Natural killer cell (primary cell): ENCODE data around the gene ARHGEF12. TPM values are rescaled to one million over a fixed set of nuclear protein-coding genes. Genes with fewer than 3 reads are reported as not detected.

Source experiments
- ATAC-seq, 3 donors: fragments of 150-1000 bp in 2 of 3; fragments of 200-7000 bp in 1 of 3; cut with Tn5 transposase; 1 replicate in 1 of 3; 2 replicates in 2 of 3; pipeline ENCODE4 v1.10.0; 2021; ENCODE audit warnings: mild to moderate bottlenecking in 2 of 3, moderate library complexity in 2 of 3
- DNase-seq, 2 donors: peaks; one replicate each; pipeline versions ENCODE4 v3.0.0 to v3.0.0-alpha.2; 2013 to 2021; ENCODE audit warnings: mixed read lengths in 1 of 2
- H3K27ac ChIP-seq: one replicate; pipeline ENCODE4 v1.5.1; 2013; ENCODE audit warnings: mild to moderate bottlenecking, low read length
- H3K27me3 ChIP-seq: one replicate; pipeline ENCODE4 v1.6.1; 2013; ENCODE audit warnings: low read length; ENCODE audit not compliant: control insufficient read depth, insufficient read depth
- H3K36me3 ChIP-seq: one replicate; pipeline ENCODE4 v1.6.1; 2013; ENCODE audit warnings: low read length; ENCODE audit not compliant: control insufficient read depth, insufficient read depth
- H3K4me1 ChIP-seq: one replicate; pipeline ENCODE4 v1.6.1; 2013; ENCODE audit warnings: low read length; ENCODE audit not compliant: control insufficient read depth, insufficient read depth
- H3K4me3 ChIP-seq: one replicate; pipeline ENCODE4 v1.5.1; 2013; ENCODE audit warnings: low read length
- H3K9me3 ChIP-seq: one replicate; pipeline ENCODE4 v1.6.1; 2013; ENCODE audit warnings: low read length; ENCODE audit not compliant: control insufficient read depth, insufficient read depth
- H3K27ac Mint-ChIP-seq, 2 donors: one replicate each; pipeline ENCODE4 v1.8.0; 2022; ENCODE audit warnings: mild to moderate bottlenecking in 2 of 2, mixed read lengths in 2 of 2, moderate library complexity in 1 of 2
- H3K27me3 Mint-ChIP-seq, 2 donors: one replicate each; pipeline ENCODE4 v1.8.0; 2022; ENCODE audit warnings: low read depth in 2 of 2, mixed read lengths in 2 of 2
- H3K36me3 Mint-ChIP-seq: one replicate; pipeline ENCODE4 v1.8.0; 2022; ENCODE audit warnings: mixed read lengths
- H3K4me1 Mint-ChIP-seq, 2 donors: one replicate each; pipeline ENCODE4 v1.8.0; 2022; ENCODE audit warnings: mixed read lengths in 2 of 2
- H3K4me3 Mint-ChIP-seq: one replicate; pipeline ENCODE4 v1.8.0; 2022; ENCODE audit warnings: mild to moderate bottlenecking, moderate library complexity, mixed read lengths
- H3K9me3 Mint-ChIP-seq, 2 donors: one replicate each; pipeline ENCODE4 v1.8.0; 2022; ENCODE audit warnings: mixed read lengths in 2 of 2
- CTCF ChIP-seq: fragments of 200-600 bp; IDR thresholded peaks from one replicate; pipeline ENCODE4 v1.8.0; 2022; ENCODE audit warnings: antibody characterized with exemption
- WGBS: methylation state at CpG from one replicate; pipeline ENCODE4 v1.1.7; 2013; ENCODE audit warnings: missing lambda C conversion rate; ENCODE audit not compliant: insufficient coverage; 5-methylcytosine and 5-hydroxymethylcytosine counted together
- intact Hi-C: fragments of 100-400 bp; cut with micrococcal nuclease; formaldehyde crosslinking; loops from one replicate; pipeline ENCODE4 v1.14.2; 2022
- total RNA-seq, 4 donors: library from RNA; stranded (reverse); fragments of 120-200 nt in 1 of 4; gene quantifications; one replicate each; pipeline versions ENCODE4 v1.2.3 to v1.2.4, GENCODE V29; 2013 to 2022

The ARHGEF12 gene
- total RNA-seq, 3 donors from 2014 or later (not counting 1 experiment from before 2014, with no cell fraction given): 38.4 to 52.3 (median 42.1) TPM

GRCh38 chr11:120352405-120352804, 16.2 kb downstream of the ARHGEF12 start:
- no peak overlapping the region for H3K4me3 ChIP-seq
- ATAC-seq (no peak), DNase-seq (no peak)
- Mint-ChIP-seq H3K27ac (no peak overlapping the region), H3K4me3 (no peak overlapping the region), H3K36me3 (no peaks in the 10 kb centered on the region), H3K9me3 (no peaks in the 10 kb centered on the region), H3K27me3 (peaks cover 28 to 52% of the 10 kb centered on the region in 2 donors), H3K4me1 (peaks cover 16 to 17% of the 10 kb centered on the region in 2 donors)
- H3K4me1 ChIP-seq: no peaks in the 10 kb centered on the region
- no peaks in the 10 kb centered on the region for H3K36me3 ChIP-seq
- no peak overlapping the region for H3K27ac ChIP-seq
- intact Hi-C loops: no loop called here
- peaks cover 8% of the 10 kb centered on the region for H3K27me3 ChIP-seq
- TF ChIP-seq CTCF: no peak
- H3K9me3 ChIP-seq: no peaks in the 10 kb centered on the region
- 95% methylated on average over 4 of the region's 6 CpGs for WGBS

- ATAC-seq (no peak), DNase-seq (no peak)
- H3K4me1 ChIP-seq: no peaks in the 10 kb centered on the region
- intact Hi-C loops: no loop called here
- Mint-ChIP-seq H3K9me3 (no peaks in the 10 kb centered on the region), H3K27ac (no peak overlapping the region), H3K27me3 (peaks cover 22 to 44% of the 10 kb centered on the region in 2 donors), H3K36me3 (no peaks in the 10 kb centered on the region), H3K4me1 (peaks cover 27 to 28% of the 10 kb centered on the region in 2 donors), H3K4me3 (no peak overlapping the region)
- H3K4me3 ChIP-seq: no peak overlapping the region
- no peak overlapping the region for H3K27ac ChIP-seq
- no peaks in the 10 kb centered on the region for H3K9me3 ChIP-seq
- peaks cover under 1% of the 10 kb centered on the region for H3K27me3 ChIP-seq
- 91% methylated on average over 1 of the region's 1 CpG for WGBS
- H3K36me3 ChIP-seq: no peaks in the 10 kb centered on the region
- no peak for TF ChIP-seq CTCF
Observed at GRCh38 chr11:120354068-120354467, 17.9 kb downstream of the ARHGEF12 start.

GRCh38 chr11:120354779-120355178, 18.6 kb downstream of the ARHGEF12 start:
- Mint-ChIP-seq H3K9me3 (no peaks in the 10 kb centered on the region), H3K36me3 (no peaks in the 10 kb centered on the region), H3K4me3 (no peak overlapping the region), H3K27ac (no peak overlapping the region), H3K4me1 (peaks cover 32 to 33% of the 10 kb centered on the region in 2 donors), H3K27me3 (peaks cover 21 to 37% of the 10 kb centered on the region in 2 donors)
- ATAC-seq (no peak), DNase-seq (no peak)
- TF ChIP-seq CTCF: no peak
- 82% methylated on average over 6 of the region's 6 CpGs for WGBS
- Histone ChIP-seq H3K27me3 (no peaks in the 10 kb centered on the region), H3K27ac (no peak overlapping the region), H3K36me3 (no peaks in the 10 kb centered on the region), H3K4me1 (no peaks in the 10 kb centered on the region), H3K9me3 (no peaks in the 10 kb centered on the region), H3K4me3 (no peak overlapping the region)
- intact Hi-C loops: no loop called here

- Histone ChIP-seq H3K9me3 (no peaks in the 10 kb centered on the region), H3K4me3 (no peak overlapping the region), H3K36me3 (no peaks in the 10 kb centered on the region), H3K4me1 (no peaks in the 10 kb centered on the region), H3K27ac (no peak overlapping the region), H3K27me3 (peaks cover 2% of the 10 kb centered on the region)
- Mint-ChIP-seq H3K27me3 (peaks cover 15 to 16% of the 10 kb centered on the region in 2 donors), H3K4me1 (peaks cover 30 to 31% of the 10 kb centered on the region in 2 donors), H3K36me3 (no peaks in the 10 kb centered on the region), H3K9me3 (no peaks in the 10 kb centered on the region), H3K4me3 (no peak overlapping the region), H3K27ac (no peak overlapping the region)
- intact Hi-C loops: no loop called here
- 96% methylated on average over 6 of the region's 6 CpGs for WGBS
- no peak for ATAC-seq
- no peak for DNase-seq
- no peak for TF ChIP-seq CTCF
Observed at GRCh38 chr11:120357620-120358019, 21.4 kb downstream of the ARHGEF12 start.
